GM12878 (cell line): ENCODE measurements around the gene C8G.

Source experiments
- BHLHE40 ChIP-seq, 2 experiments: fragments of 450-650 bp in 1 of 2; IDR thresholded peaks; 2 replicates each; pipeline ENCODE4 v1.6.1; 2011 to 2017; ENCODE audit warnings: low read depth in 2 of 2, borderline replicate concordance in 1 of 2, improper control_type of control experiment in 1 of 2, low read length in 1 of 2, mild to moderate bottlenecking in 1 of 2
- CTCF ChIP-seq, 3 experiments: IDR thresholded peaks in 2 of 3; conservative IDR thresholded peaks in 1 of 3; 2 replicates each; pipeline ENCODE4 v1.5.1; 2011; ENCODE audit warnings: low read depth in 3 of 3, low read length in 3 of 3, mild to moderate bottlenecking in 3 of 3, control low read depth in 2 of 3, moderate library complexity in 2 of 3, inconsistent platforms in 1 of 3, mixed read lengths in 1 of 3; ENCODE audit not compliant: control insufficient read depth in 2 of 3, insufficient read depth in 1 of 3; ENCODE audit errors: extremely low read depth in 1 of 3
- E2F4 ChIP-seq: IDR thresholded peaks from 2 replicates; pipeline ENCODE4 v1.6.1; 2012; ENCODE audit warnings: low read depth, low read length, improper control_type of control experiment
- ESRRA ChIP-seq: IDR thresholded peaks from 2 replicates; pipeline ENCODE4 v1.6.1; 2012; ENCODE audit warnings: mild to moderate bottlenecking, low read length, improper control_type of control experiment
- EZH2 ChIP-seq: IDR thresholded peaks from 2 replicates; pipeline ENCODE4 v1.6.1; 2012; ENCODE audit warnings: low read depth, mild to moderate bottlenecking, control low read depth, inconsistent platforms, low read length, borderline replicate concordance; ENCODE audit not compliant: control insufficient read depth
- HDGF ChIP-seq: fragments of 450-650 bp; IDR thresholded peaks from 2 replicates; pipeline ENCODE4 v1.6.1; 2016; ENCODE audit warnings: antibody characterized with exemption
- MYB ChIP-seq: fragments of 150-350 bp; IDR thresholded peaks from 2 replicates; pipeline ENCODE4 v1.6.1; 2014; ENCODE audit warnings: mild to moderate bottlenecking, low read depth, low read length, borderline replicate concordance
- POLR2A ChIP-seq: IDR thresholded peaks from 2 replicates; pipeline ENCODE4 v1.6.1; 2011; ENCODE audit warnings: low read depth, mild to moderate bottlenecking, low read length
- SMAD1 ChIP-seq: fragments of 450-650 bp; IDR thresholded peaks from 2 replicates; pipeline ENCODE4 v1.6.1; 2018; ENCODE audit warnings: mild to moderate bottlenecking, low read depth; ENCODE audit not compliant: partially characterized antibody
- SUPT20H ChIP-seq: IDR thresholded peaks from 2 replicates; pipeline ENCODE4 v1.6.1; 2011; ENCODE audit warnings: low read depth, mild to moderate bottlenecking, low read length, moderate library complexity, borderline replicate concordance; ENCODE audit not compliant: control insufficient read depth
- TCF7 ChIP-seq: IDR thresholded peaks from 2 replicates; pipeline ENCODE4 v1.6.1; 2014; ENCODE audit warnings: antibody characterized with exemption, borderline replicate concordance
- ZBED1 ChIP-seq: IDR thresholded peaks from 2 replicates; pipeline ENCODE4 v1.6.1; 2016; ENCODE audit warnings: borderline replicate concordance
- ZNF24 ChIP-seq: fragments of 450-650 bp; IDR thresholded peaks from 2 replicates; pipeline ENCODE4 v1.6.1; 2017; ENCODE audit warnings: antibody characterized with exemption, mild to moderate bottlenecking

DNA sequence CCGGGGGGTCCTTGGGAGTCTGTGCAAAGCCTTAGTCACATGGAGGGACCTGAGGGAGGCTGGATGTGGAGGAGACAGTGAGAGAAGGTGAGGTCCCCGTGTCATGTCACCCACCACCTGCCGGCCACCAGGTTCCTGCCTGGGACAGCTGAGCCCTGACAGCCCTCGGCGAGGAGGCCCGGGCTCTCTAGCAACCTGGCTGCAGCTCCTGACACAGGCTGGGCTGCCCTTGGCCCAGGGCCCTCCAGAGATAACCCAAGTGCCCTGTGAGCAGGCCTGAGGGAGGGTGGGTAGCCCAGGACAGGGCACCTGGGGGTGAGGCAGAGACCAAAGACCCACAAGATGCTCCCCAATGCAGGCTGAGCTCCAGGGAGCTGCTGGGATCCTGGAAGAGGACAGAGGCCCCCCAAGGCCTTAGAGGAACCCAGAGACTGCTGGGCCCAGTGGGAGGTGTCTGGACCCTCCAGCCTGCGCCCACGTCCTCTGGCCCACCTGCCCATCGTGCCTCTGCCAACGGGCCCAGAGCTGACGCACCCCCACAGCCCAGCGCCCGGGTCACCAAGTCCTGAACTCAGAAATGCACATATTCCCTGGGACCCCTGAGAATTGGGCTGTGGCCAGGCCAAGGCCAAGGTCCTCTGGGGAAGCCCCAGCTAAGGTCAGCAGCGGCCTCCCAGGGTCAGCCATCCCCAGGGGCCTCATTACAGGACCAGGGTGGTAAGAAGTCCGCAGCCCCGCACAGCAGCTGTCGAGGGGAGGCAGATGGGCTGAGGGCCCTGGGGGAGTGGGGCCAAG, 23.5 kb downstream of the C8G start:
- TF ChIP-seq SMAD1 (no peak), ZBED1 (no peak), EZH2 (no peak), CTCF (IDR thresholded peaks at IDR 0.05 in 2 of 3, conservative IDR thresholded peaks at IDR 0.05 in 1 of 3; ENCODE audit: control insufficient read depth in 2 of 3, extremely low read depth in 1 of 3, insufficient read depth in 1 of 3, low read depth in 3 of 3, low read length in 3 of 3) (no peak), ZNF24 (no peak), BHLHE40 (IDR thresholded peaks at IDR 0.05; ENCODE audit: borderline replicate concordance in 1 of 2, low read depth in 2 of 2, low read length in 1 of 2) (no peak), MYB (no peak), SUPT20H (no peak), POLR2A (no peak), TCF7 (no peak), ESRRA (no peak), HDGF (no peak), E2F4 (no peak)
